Renal cortical epithelial cell (primary cell): ENCODE results near the gene RFESD. TPM values are rescaled to one million over a fixed set of nuclear protein-coding genes. Genes with fewer than 3 reads are reported as not detected.
A peak's percentile ranks its signal among the peaks of the same experiment; 100 is the strongest.
"Not testable (repeated sequence)": the region's sequence is repeated elsewhere in the genome, so short reads cannot be mapped to it uniquely, and the experiment has no call there.

ENCODE experiments used
- DNase-seq: peaks from one replicate; pipeline ENCODE4 v3.0.0-alpha.2; 2011; ENCODE audit warnings: low read depth
- total RNA-seq: library from RNA; depleted of rRNA; stranded (reverse); fragments of >200 nt; gene quantifications from 2 replicates; pipeline ENCODE4 v1.2.3, GENCODE V29; 2014

RFESD gene
- total RNA-seq, 1 donor from 2014 or later: 1.2 TPM

- DNase-seq: peak; percentile 94
These were observed 17.7 kb downstream of the RFESD start for GRCh38 chr5:95664204-95664786.

- no peak for DNase-seq
These were observed 20.6 kb downstream of the RFESD start for GRCh38 chr5:95667061-95667618.

DNA sequence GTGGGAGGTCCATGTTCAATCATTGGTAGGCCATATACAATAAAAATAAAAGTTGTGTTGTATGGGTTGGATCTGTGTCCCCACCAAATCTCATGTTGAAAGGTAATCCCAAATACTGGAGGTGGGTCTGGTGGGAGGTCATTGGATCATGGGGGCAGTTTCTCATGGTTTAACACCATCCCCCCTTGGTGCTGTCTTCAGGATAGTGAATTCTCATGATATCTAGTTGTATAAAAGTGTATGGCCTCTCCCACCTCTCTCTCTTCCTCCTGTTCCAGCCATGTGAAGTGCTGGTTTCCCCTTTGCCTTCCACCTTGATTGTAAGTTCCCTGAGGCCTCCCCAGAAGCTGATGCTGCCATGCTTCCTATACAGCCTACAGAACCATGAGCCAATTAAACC is 21.1 kb downstream of the RFESD start:
- no peak for DNase-seq

- DNase-seq: no peak
These were observed 21.6 kb downstream of the RFESD start for GRCh38 chr5:95668216-95668615.

DNA sequence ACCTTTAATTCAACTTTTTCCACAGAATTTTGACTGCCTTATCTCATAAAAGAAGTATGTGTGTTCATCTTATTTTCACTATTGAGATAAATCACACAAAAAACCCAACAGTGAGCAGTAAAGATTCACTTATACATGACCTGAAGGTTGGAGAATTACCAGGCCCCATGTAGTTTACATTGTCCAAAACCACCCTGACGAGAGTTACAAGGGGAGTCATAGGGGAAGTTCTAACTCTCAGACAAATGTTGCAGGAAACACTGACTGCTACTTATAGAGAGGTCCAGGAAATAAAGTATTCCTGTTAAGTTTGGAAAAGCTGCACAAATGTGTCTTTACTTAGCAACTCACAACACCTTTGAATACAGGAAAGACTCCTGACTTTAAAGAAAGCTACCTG is 22.2 kb downstream of the RFESD start:
- DNase-seq: no peak

- peak; percentile 19 for DNase-seq
These were observed 23.0 kb downstream of the RFESD start for GRCh38 chr5:95669540-95669939.

DNA sequence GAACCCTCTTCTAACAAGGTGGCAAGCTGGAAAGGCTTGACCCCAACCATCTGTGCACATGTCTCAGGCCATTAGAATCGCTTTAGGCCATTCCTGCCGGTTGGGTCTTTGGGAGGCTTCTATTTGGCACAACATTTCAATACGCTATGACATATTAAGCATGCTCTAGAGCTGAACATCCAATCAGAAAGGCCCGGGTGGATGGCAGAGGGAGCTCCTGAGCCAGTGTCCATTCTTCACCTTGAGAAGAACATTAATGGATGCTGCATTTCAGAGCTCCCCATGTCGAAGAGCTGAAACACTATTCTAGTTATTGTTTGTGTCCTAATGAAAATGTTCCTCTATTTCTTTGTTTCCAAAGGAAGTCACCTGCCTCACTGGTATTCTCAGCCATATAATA is 23.4 kb downstream of the RFESD start:
- DNase-seq: no peak

DNA sequence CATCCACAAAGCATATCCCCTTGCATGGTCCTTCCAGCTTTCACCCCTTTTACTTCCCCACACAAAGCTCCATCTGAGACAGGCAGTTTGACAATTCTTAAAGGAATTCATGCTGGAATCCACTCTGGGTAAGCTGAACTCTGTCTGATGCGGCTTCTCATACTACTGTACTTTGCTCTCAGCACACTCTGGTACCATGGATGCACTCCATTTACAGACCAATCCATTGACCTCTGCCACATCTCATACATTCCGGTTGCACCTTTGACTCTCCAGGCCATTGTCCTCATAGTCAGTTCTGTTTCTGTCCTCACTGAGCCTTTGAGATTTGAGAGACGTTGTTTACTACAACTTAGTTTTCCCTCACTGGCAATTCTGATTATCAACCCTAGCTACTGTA is 24.0 kb downstream of the RFESD start:
- no peak for DNase-seq

- no peak for DNase-seq
These were observed 25.2 kb downstream of the RFESD start for GRCh38 chr5:95671826-95672225.

DNA sequence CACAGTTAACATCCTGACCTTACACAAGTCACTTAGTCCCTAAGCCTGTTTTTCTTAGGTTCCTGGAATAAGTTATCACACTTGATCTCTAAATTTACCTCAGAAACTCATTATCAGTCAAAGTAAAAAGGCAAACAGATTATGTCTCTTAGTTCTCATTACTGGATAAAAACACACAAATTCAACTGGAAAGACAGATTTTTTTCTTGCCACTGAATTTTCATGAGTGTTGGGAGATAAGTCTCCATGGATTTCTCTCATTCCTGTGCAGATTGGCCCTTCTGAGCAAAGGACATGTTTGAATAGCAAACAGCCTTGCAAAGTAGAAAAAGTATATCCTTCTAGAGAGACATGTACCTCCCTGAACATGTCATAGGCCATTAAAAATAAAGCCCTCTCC is 26.1 kb downstream of the RFESD start:
- no peak for DNase-seq

- DNase-seq: peak; percentile 56
These were observed 26.5 kb downstream of the RFESD start for GRCh38 chr5:95673081-95673480.

- DNase-seq: no peak
These were observed 36.3 kb downstream of the RFESD start, which contains the start of gene SPATA9 for GRCh38 chr5:95682891-95683290. SPATA9 (minus strand) TSS chr5:95682991; CDS start chr5:95682854, 137 bp downstream.

DNA sequence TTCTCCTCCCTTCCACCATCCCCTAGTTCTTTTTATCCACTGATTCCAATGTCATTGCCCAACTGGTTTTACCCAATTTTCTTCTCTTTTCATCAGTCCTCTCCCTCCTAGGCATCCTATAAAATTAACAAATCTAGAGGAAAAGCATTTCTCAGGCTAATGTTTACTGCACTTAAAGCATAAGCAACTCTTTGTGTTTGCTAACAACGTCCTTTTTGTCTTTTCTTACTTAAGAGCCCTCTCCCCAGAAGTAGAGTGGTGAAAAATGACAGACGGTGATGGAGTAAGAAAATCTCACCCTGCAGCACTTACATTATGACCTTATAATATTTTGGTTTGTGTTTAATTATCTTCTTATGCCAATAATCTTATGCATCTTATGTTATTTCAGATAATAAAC is 37.8 kb downstream of the RFESD start:
- no peak for DNase-seq

- DNase-seq: no peak
These were observed 40.1 kb downstream of the RFESD start for GRCh38 chr5:95686651-95687050.

DNA sequence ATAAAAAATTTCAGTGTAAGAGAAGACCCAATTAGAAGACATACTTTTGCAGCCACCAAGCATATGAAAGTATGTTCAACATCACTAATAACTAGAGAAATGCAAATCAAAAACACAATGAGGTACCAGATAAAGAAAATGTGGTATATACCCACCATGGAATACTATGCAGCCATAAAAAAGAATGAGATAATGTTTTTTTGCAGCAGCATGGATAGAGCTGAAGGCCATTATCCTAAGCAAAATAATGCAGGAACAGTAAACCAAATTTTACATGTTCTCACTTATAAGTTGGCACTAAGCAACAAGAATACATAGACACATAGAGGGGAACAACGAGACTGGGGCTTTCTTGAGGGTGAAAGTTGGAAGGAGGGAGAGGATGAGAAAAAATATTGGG is 43.1 kb downstream of the RFESD start:
- DNase-seq: no peak

DNA sequence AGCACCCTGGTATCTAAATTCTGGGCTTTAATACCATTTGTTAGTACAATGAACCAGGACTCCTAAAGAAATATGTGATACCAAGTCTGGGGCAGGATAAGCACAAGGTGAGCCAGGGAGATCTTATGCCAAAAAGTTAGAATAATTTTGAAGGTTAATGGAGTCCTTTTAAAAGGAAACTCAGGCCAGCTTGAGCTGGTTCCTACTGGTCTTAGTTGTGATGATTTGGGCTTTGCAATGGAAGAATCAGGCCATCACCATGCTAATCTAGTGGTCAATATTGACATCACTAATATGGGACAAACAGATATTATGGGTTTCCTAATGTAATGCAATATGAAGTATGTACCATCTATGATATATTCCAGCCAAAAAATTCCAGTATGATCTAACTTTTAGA is 43.8 kb downstream of the RFESD start:
- DNase-seq: no peak

DNA sequence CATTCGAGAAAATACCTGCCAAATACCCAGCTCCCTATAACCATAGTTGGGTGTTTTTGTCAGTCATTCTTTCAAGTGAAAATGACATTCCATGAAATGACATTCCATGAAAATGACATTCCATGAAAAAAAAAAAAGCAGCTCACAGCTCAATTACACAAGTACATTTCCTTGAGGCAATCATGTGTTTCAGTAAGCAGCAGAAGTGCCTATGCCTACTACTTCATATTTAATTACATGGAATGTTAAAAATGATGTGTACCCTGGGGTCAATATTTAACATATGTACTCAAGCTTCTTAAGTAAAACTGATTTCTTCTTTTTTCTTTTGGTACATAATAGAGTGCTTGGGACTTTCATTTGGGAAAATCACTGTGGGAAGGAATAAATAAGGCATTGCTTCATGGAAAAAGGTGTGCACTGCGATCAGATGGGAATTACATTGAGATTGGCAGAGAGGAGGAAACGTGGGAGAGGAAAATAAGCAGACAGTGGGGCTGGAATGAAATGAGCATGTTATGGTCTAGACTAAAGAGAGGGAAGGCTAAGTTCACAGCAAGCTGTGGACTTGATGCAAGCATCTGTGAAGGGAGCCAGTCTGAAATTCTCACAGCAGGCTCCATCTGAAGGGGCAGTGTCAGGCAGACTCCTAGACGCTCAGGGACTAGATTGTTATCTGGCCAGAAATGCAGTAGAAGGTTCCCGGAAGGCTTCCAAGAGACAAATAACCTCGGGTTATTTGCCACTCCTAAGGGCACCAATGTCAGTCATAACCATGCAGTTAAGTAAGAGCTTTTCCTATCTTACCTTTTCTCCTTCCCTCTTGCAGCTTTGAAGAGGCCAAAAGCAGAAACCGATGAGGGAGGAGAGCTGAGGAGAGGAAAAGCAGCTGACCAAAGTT is 51.5 kb downstream of the RFESD start:
- DNase-seq: peak; percentile 97

GRCh38 chr5:95699337-95699736 is 52.8 kb downstream of the RFESD start:
- DNase-seq: no peak

DNA sequence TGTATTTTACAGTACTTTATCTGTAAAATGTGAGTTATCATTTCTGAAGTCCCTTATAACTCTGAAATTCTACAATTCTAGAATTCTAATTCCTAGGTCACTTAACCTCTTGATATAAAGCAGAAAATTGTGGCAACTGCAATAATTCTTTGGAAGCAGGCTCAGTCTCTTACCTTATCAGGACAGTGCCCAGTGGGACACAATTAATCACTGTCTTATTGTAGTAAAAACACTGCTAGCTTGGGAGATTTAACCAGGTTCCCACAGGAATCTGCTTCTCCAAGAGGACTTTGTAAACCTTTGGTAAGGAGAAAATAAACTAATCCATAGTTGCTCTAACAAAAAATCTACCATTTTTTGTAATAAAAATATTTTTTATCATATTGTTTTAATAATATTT is 54.5 kb downstream of the RFESD start:
- DNase-seq: no peak

DNA sequence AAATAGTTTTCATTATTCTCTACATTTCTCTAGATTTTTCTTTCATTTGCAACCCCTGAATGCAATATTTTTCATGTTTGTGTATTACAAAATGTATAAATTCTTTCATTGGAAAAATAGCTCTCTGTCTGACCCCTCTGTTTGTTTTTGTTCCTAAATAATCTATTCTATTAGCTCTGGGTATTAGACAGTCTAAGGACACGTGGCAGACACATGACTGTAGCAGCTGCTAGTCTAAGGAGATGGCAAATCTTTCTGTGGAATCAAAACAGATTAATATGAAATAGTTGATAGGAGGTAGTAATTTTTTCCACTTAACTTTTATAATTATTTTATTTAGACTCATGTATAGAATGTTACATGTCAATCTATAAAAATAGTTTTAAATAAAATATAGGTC is 57.6 kb downstream of the RFESD start:
- DNase-seq: no peak

GRCh38 chr5:95706196-95706595 is 59.6 kb downstream of the RFESD start:
- not testable (repeated sequence) for DNase-seq

DNA sequence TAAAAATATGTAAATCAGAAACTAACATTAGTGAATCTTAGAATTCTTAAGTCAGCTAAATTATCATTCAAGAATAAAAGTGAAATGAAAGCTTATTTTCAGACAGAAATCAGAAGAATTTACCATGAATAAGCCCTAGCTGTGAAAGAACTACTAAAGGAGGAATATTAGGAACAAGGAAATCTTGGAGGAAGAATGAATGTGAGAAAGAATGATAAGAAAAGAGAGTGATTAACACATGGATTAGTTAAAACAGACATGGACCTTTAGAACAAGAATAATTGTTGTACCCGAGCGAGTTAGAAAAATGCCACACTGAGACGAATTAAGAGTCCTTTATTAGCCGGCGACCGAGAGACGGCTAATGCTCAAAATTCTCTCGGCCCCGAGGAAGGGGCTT is 60.5 kb downstream of the RFESD start:
- no peak for DNase-seq
